HCT116 (cell line): ENCODE results near the gene ZFP69B.

Experiments used
- CTCF ChIP-seq, 3 experiments: fragments of 200-600 bp in 1 of 3; sonication (generic) in 1 of 3; IDR thresholded peaks in 2 of 3; conservative IDR thresholded peaks in 1 of 3; 2 replicates each; pipeline ENCODE4 v1.5.1; 2012 to 2017; ENCODE audit warnings: low read depth in 2 of 3, low read length in 2 of 3, antibody characterized with exemption in 1 of 3, borderline replicate concordance in 1 of 3, control low read depth in 1 of 3, mild to moderate bottlenecking in 1 of 3, mixed read lengths in 1 of 3, mixed run types in 1 of 3, moderate library complexity in 1 of 3; ENCODE audit not compliant: insufficient read depth in 1 of 3
- EGR1 ChIP-seq: IDR thresholded peaks from 2 replicates; pipeline ENCODE4 v1.6.1; 2012; ENCODE audit warnings: low read depth
- EZH2 ChIP-seq: fragments of 200-600 bp; sonication (generic); IDR thresholded peaks from 2 replicates; pipeline ENCODE4 v1.6.1; 2017; ENCODE audit warnings: antibody characterized with exemption, mixed run types
- EZH2phosphoT487 ChIP-seq: fragments of 200-600 bp; IDR thresholded peaks from 2 replicates; pipeline ENCODE4 v1.6.1; 2018; ENCODE audit warnings: antibody characterized with exemption, borderline replicate concordance
- JUND ChIP-seq: IDR thresholded peaks from 2 replicates; pipeline ENCODE4 v1.6.1; 2012
- MAX ChIP-seq: IDR thresholded peaks from 2 replicates; pipeline ENCODE4 v1.6.1; 2012
- POLR2A ChIP-seq: IDR thresholded peaks from 2 replicates; pipeline ENCODE4 v1.7.0; 2011; ENCODE audit warnings: borderline replicate concordance; ENCODE audit not compliant: insufficient read depth, insufficient read length; ENCODE audit errors: extremely low read depth
- REST ChIP-seq: IDR thresholded peaks from 2 replicates; pipeline ENCODE4 v1.6.1; 2012; ENCODE audit warnings: low read depth
- SIN3A ChIP-seq: IDR thresholded peaks from 2 replicates; pipeline ENCODE4 v1.6.1; 2012; ENCODE audit warnings: low read depth
- SP1 ChIP-seq: IDR thresholded peaks from 2 replicates; pipeline ENCODE4 v1.6.1; 2012; ENCODE audit warnings: low read depth
- TF ChIP-seq, protein P1 (sequence below): IDR thresholded peaks from 2 replicates; pipeline ENCODE4 v1.6.1; 2011; ENCODE audit warnings: mild to moderate bottlenecking, low read length, moderate library complexity; ENCODE audit not compliant: insufficient replicate concordance; ENCODE audit errors: extremely low read depth

DNA sequence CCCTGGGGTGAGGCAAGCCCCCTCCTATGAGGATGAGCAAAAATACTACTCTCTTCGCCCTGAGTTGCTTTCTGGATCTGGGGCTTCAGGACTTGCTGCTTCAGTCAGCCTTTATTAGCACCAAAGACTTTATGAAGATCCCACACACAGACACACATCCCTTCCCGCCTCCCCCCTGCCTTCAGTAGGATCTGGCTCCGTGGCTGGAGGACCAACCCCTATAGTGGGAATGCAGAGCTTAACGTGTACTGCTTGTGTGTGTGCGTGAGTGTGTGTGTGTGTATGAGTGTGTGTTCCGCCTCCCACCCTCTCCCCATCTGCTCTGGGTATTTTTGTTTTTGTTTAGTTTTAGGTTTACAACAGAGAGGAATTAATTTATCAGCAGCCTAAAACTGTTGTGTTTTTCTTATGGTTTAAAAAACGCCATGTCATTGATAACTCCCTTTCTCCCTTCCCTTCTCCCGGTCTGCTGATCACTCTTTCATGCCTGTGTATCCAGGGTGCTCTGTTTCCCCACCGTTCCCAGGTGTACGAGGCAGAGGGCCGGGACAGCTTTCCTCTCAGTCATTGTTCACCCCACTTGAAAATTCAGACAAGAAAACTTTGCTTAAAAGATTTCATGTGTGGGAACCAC lies 27.5 kb upstream of the ZFP69B start:
- TF ChIP-seq CTCF (IDR thresholded peaks at IDR 0.05 in 2 of 3, conservative IDR thresholded peaks at IDR 0.05 in 1 of 3; ENCODE audit: borderline replicate concordance in 1 of 3, insufficient read depth in 1 of 3, low read depth in 2 of 3, low read length in 2 of 3) (no peak), JUND (no peak), MAX (no peak), EZH2phosphoT487 (no peak), SIN3A (no peak), POLR2A (no peak), SP1 (no peak), EGR1 (no peak), REST (no peak), EZH2 (no peak)
- TF ChIP-seq, protein P1, sequence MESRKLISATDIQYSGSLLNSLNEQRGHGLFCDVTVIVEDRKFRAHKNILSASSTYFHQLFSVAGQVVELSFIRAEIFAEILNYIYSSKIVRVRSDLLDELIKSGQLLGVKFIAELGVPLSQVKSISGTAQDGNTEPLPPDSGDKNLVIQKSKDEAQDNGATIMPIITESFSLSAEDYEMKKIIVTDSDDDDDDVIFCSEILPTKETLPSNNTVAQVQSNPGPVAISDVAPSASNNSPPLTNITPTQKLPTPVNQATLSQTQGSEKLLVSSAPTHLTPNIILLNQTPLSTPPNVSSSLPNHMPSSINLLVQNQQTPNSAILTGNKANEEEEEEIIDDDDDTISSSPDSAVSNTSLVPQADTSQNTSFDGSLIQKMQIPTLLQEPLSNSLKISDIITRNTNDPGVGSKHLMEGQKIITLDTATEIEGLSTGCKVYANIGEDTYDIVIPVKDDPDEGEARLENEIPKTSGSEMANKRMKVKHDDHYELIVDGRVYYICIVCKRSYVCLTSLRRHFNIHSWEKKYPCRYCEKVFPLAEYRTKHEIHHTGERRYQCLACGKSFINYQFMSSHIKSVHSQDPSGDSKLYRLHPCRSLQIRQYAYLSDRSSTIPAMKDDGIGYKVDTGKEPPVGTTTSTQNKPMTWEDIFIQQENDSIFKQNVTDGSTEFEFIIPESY = no peak
